Hematopoietic multipotent progenitor cell (in vitro differentiated cells): ENCODE measurements around the gene UBE2S. TPM values are rescaled to one million over a fixed set of nuclear protein-coding genes. Genes with fewer than 3 reads are reported as not detected.
A peak's percentile ranks its signal among the peaks of the same experiment; 100 is the strongest.
"Not testable (repeated sequence)": the region's sequence is repeated elsewhere in the genome, so short reads cannot be mapped to it uniquely, and the experiment has no call there.

Experiments used
- DNase-seq, 3 donors: peaks; one replicate each; pipeline ENCODE4 v3.0.0-alpha.2; 2011 to 2015; ENCODE audit warnings: low read depth in 2 of 3, low spot score in 2 of 3
- total RNA-seq: library from RNA; depleted of rRNA; stranded (reverse); fragments of >200 nt; gene quantifications from one replicate; pipeline ENCODE4 v1.2.3, GENCODE V29; 2012

The UBE2S gene
- total RNA-seq, 1 donor, result 26.7 TPM

GRCh38 chr19:55441319-55441691 is 33.7 kb upstream of the UBE2S start:
- DNase-seq, result peak in 1 of 3 donors; percentile 66

GRCh38 chr19:55440411-55441105 is 33.0 kb upstream of the UBE2S start:
- no peak for DNase-seq

DNA sequence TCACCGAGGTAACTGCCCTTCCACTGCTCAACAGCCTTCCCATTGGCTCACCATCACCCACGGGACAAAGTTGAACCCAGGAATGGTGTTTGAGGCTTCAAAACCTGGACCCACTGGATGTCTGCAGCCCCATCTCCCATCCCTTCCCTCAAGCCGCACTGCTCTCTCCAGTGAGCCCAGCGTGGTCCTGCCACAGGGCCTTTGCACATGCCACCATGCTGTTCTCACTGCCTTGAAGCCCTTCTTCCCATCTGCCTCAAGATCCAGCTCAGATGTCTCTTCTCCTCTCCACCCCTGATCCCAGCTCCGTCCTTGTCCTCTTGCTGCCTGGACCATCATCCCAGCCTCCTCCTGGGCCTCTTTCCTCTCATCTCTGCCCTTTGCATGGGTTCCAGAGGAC is 31.5 kb upstream of the UBE2S start:
- DNase-seq, result no peak

DNA sequence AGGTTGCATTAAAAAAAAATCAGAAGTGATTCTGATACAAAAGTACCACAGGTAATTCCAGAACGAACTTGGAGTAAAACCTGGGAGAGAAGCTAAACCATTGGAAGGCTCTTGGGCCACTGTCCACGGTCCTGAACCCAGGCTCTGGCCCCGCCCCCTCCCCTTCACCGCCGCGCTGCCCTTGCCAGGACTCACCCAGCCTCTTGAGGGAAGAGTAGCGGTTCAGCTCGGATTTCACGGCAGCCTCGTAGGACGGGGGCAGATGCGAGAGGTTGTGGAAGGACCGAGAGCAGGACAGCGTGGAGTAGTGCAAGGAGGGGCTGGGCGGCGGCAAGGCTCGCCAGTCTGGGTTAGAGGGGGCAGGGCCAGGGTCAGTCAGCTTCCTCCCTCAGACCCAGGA is 29.8 kb upstream of the UBE2S start:
- peak in 1 of 3 donors; percentile 69 for DNase-seq

DNA sequence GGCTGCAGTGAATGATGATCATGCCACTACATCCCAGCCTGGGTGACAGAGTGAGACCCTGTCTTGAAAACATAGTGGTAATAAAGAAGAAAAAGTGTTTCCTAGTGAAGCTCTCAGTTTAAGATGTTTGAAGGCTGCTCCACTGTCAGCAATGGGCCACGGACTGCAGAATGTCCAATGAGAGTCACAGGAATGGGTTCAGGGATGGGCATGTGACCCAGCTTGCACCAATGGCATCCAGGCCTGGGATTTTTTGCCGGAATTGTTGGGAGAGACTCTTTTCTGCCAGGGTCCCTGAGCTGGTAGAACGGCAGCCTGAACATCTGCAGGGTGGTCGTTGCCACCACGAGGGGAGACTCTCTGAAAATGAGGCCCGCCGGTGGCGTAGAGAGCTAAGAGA is 29.3 kb upstream of the UBE2S start:
- no peak for DNase-seq

GRCh38 chr19:55435020-55435419 is 27.4 kb upstream of the UBE2S start:
- no peak for DNase-seq

- DNase-seq, result no peak
Measured at GRCh38 chr19:55434356-55434919, 26.9 kb upstream of the UBE2S start.

DNA sequence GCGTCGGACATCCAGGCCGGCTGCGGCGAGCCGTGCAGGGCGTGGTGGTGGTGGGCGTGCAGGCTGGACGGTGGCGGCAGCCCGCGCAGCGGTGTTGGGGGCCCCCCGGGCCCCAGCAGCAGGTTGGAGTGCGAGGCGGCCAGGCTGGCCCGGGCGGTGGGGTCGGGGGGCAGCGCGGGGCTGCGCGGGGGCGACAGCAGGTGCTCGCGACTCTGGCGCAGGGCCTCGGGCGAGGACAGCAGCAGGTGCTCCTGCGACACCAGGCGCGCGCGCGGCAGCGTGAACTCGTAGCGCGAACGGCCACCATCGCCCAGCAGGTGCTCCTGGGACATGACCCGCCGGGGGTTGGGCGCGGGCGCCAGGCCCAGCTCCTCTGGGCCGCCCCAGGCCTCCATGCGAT is 25.7 kb upstream of the UBE2S start:
- DNase-seq, result no peak

DNA sequence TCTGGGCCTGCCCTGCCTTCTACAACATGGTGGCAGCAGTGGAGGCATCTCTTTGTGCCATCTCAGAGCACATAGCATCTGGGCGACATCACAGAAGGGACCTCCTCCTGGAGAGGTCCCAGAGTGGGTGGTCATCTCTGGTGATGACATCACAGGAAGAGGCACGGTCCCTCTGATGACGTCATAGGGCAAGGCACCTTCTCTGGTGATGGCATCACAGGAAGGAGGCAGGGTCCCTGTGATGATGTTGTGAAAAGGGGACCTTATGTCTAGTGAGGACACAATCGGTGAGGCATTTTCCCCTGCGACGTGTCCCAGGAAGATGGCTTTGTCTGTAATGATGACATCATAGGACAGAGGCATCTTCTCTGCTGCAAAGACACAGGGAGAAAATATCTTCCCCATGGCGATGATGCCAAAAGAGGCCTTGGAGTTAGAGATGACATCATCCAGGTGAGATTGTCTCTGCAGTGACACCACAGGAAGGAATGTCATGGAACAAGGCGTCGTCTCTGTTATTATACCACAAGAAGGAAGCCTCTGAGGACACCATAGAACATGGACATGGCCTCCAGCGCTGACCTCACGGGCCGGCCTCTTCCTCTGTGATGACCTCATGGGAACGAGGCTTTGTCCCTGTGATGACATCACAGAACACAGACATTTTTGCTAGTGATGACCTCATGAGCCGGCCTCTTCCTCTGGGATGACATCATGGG is 24.8 kb upstream of the UBE2S start:
- no peak for DNase-seq

DNA sequence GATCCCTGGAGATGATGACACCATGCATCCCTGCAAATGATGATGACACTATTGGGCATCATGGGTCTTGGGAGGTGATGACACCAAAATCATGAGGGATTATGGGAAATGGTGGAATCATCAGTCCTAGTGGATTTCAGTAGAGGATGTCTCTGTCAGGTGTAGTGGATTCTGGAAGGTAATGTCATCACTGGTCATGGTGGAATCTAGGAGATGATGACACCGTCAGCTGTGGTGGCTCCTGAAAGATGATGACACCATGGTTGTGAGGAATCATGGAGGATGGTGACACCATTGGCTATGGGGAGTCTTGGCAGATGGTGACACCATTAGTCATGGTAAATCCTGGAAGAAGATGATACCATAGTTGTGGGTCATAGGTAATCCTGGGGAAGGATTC is 23.6 kb upstream of the UBE2S start:
- DNase-seq, result no peak

GRCh38 chr19:55426042-55426441 is 18.5 kb upstream of the UBE2S start:
- no peak for DNase-seq

DNA sequence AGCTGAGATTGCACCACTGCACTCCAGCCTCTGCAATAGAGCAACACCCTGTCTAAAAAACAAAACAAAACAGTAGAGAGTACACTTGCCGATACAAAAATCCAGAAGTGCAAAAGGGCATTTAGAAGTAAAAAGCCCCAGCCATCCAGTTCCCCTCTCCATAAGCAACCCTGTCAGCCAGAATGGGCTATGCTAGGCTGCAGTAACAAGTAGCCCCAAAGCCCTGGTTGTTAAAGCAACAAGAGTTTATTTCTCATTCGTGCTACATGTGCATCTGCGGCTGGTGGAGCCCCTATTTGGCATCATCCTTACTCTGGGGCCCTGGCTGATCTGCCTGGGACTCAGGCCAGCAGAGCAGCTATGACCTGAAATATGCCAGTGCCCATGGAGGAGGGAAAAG is 16.9 kb upstream of the UBE2S start:
- DNase-seq, result no peak

GRCh38 chr19:55423225-55424005 is 15.8 kb upstream of the UBE2S start:
- no peak for DNase-seq

GRCh38 chr19:55421281-55421680 is 13.7 kb upstream of the UBE2S start:
- DNase-seq, result peak in 2 of 3 donors; percentile 76 to 92

- no peak for DNase-seq
Measured at GRCh38 chr19:55419624-55420236, 12.1 kb upstream of the UBE2S start.

DNA sequence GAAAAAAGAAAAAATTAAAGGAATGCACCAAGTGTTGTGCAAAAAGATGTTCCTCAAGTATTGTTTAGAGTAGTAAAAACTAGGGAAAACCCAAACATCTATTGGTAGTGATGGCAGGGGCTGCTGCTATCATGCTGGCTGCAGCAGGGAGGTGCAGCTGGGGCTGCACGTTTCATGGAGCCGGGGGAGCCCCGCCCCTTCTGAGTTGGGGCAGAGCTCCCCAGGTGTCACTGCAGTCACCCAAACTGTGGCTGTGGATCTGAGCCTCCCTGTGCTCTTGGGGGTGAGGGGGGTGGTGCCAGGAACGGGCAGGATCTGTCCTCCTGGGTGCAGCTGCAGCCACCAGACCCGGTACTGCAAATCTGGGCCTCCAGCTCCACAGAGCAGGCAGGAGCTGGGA is 11.5 kb upstream of the UBE2S start:
- DNase-seq, result no peak

DNA sequence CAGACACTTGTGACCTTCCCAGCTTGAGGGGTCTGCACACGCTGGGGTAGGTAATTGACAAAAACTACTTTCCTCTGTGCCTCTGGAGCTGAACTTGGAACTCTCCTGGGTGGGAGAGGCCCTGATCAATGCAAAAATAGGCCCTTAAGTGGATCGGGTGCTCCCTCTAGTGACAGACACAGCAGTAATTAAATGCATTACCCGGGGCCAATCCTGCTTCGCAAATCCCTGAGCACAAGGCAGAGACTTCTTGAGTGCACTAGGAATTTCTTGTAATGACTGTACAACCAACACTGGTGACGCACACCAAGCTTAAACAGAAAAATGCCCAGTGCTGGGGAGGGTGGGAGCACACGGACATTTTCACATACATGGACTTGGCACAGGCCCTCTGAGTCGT is 10.6 kb upstream of the UBE2S start:
- peak; percentile 35 to 83 (median 70) for DNase-seq

GRCh38 chr19:55410168-55410567 is 2.6 kb upstream of the UBE2S start:
- DNase-seq, result no peak

- not testable (repeated sequence) for DNase-seq
Measured at GRCh38 chr19:55409179-55409578, 1.6 kb upstream of the UBE2S start.

GRCh38 chr19:55408533-55408872 is 915 bp upstream of the UBE2S start:
- DNase-seq, result no peak
